ENCODE measurements around the gene MARK1.

Gene MARK1

GRCh38 chr1:220527908-220528678 is at the start of gene MARK1 (continued):
- TF ChIP-seq ZBTB10 (tag by site-specific recombination; IDR thresholded peaks at IDR 0.05) = peak; percentile 11; the same call in 1 of the 2 replicates
- TF ChIP-seq GLI4 (tag by site-specific recombination; IDR thresholded peaks at IDR 0.05) = 0 out of 2 replicates have a peak, but pooled peaks have one; percentile 69
- peak; percentile 88 for TF ChIP-seq ZEB2 (tag by site-specific recombination; IDR thresholded peaks at IDR 0.05)
- TF ChIP-seq PRDM1 (tag by site-specific recombination; IDR thresholded peaks at IDR 0.05) = no peak; the same call in 1 of the 2 replicates
- peak; percentile 64; the same call in 1 of the 2 replicates for TF ChIP-seq ZSCAN30 (tag by site-specific recombination; IDR thresholded peaks at IDR 0.05)
- TF ChIP-seq HIC1 (tag by site-specific recombination; IDR thresholded peaks at IDR 0.05) = peak; percentile 89
- no peak for TF ChIP-seq ZNF354C (tag by site-specific recombination; IDR thresholded peaks at IDR 0.05; ENCODE audit: borderline replicate concordance, low read depth)
- no peak for TF ChIP-seq ZNF280C (tag by site-specific recombination; IDR thresholded peaks at IDR 0.05)
- no peak; the same call in 1 of the 2 replicates for TF ChIP-seq GLI2 (tag by site-specific recombination; IDR thresholded peaks at IDR 0.05; ENCODE audit: borderline replicate concordance, low read depth)
- TF ChIP-seq SALL2 (tag by site-specific recombination; IDR thresholded peaks at IDR 0.05; ENCODE audit: borderline replicate concordance) = no peak
- no peak for TF ChIP-seq ZNF302 (tag by site-specific recombination; IDR thresholded peaks at IDR 0.05; ENCODE audit: low read depth)
- TF ChIP-seq ZFP3 (tag by site-specific recombination; IDR thresholded peaks at IDR 0.05; ENCODE audit: low read depth) = peak; percentile 69
- no peak for TF ChIP-seq ZNF169 (tag by site-specific recombination; IDR thresholded peaks at IDR 0.05)
- TF ChIP-seq ZSCAN5A (tag by site-specific recombination; IDR thresholded peaks at IDR 0.05) = 0 out of 2 replicates have a peak, but pooled peaks have one; percentile 55
- peak; percentile 12; the same call in 1 of the 2 replicates for TF ChIP-seq REST (tag by site-specific recombination; IDR thresholded peaks at IDR 0.05)
- TF ChIP-seq CTCF (tag by site-specific recombination; IDR thresholded peaks at IDR 0.05) = no peak; the same call in 1 of the 2 replicates
- no peak; the same call in 1 of the 2 replicates for TF ChIP-seq MZF1 (tag by site-specific recombination; IDR thresholded peaks at IDR 0.05; ENCODE audit: borderline replicate concordance)
- TF ChIP-seq IKZF3 (tag by site-specific recombination; IDR thresholded peaks at IDR 0.05) = peak; percentile 98
- peak; percentile 98 for TF ChIP-seq ZFHX2 (tag by site-specific recombination; conservative IDR thresholded peaks at IDR 0.05)

Data from HEK293 (cell line).